GM18868 (cell line): ENCODE data around the gene STKLD1.
"Not testable (repeated sequence)": the region's sequence is repeated elsewhere in the genome, so short reads cannot be mapped to it uniquely, and the experiment has no call there.

Experiments used
- ATAC-seq: cut with Tn5 transposase; IDR thresholded peaks from one replicate; pipeline ENCODE4 v1.9.1; 2021; ENCODE audit warnings: mild to moderate bottlenecking, moderate library complexity; ENCODE audit not compliant: unreplicated experiment

STKLD1 gene

DNA sequence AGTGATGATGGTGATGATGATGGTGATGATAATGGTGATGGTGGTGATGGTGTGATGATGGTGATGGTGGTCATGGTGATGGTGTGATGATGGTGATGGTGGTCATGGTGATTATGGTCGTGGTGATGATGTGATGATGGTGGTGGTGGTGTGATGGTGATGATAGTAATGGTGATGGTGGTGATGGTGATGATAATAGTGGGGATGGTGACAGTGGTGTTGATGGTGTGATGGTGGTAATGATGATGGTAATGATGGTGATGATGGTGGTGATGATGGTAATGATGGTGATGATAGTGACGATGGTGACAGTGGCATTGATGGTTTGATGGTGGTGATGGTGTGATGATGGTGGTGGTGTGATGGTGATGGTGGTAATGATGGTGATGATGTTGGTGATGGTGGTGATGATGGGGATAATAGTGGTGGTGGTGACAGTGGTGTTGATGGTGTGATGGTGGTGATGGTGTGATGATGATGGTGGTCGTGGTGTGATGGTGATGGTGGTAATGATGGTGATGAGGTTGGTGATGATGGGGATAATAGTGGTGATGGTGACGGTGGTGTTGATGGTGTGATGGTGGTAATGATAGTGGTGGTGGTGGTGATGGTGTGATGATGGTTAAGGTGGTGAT is 6.5 kb downstream of the STKLD1 start:
- no peak for ATAC-seq

DNA sequence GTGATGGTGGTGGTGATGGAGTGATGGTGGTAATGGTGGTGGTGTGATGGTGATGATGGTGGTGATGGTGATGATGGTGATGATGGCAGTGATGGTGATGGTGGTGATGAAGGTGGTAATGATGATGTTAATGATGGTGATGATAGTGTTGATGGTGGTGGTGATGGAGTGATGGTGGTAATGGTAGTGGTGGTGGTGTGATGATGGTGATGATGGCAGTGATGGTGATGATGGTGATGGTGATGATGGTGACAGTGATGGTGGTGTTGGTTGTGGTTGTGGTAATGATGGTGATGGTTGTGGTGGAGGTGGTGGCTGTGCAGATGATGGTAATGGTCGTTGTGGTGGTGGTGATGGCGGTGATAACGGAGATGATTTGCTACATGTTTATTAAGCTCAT is 7.3 kb downstream of the STKLD1 start:
- ATAC-seq: no peak

DNA sequence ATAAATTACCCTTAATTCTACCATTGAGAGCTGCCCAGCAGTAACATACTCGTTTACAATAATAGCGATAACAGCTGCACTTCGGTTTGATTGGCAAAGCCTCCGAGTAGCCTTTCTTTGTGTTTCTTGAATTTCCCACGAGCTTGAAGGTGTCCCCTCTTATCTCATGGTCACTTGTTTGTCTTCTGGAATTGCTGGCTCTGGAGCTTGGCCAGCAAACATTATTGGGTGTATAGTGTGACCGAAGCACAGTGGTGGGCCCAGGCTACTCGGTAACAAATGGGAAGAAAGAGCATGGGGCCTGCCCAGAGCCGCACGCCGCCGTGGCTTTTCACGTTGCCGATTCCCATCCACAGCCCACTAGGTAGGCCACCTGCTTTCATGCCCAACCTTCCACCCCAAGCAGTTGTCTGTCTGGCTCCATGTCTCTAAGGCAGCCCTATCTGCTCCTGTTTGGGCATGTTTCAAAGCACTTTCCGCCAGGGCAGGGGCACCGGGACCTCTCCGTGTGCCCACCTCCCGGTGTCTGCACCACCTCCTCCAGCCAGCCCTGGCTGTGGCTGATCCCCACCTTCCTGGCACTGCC is 8.7 kb downstream of the STKLD1 start:
- no peak for ATAC-seq

DNA sequence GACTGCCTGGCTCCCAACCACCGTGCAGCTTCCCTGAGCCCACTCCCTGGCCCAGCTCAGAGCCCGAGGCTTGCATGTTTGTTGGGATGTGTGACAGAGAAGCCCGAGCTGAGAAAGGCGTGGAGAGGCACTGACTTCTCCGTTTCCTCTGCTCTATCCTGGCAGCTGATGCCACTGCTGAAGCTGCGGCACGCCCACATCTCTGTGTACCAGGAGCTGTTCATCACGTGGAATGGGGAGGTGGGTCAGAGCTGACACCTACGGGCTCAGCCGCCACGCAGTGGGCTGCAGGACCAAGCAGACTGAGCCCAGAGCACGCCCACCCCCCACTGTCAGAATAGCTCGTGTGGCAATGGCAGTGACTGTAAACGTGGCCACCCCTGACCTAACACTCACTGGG is 9.3 kb downstream of the STKLD1 start:
- no peak for ATAC-seq

DNA sequence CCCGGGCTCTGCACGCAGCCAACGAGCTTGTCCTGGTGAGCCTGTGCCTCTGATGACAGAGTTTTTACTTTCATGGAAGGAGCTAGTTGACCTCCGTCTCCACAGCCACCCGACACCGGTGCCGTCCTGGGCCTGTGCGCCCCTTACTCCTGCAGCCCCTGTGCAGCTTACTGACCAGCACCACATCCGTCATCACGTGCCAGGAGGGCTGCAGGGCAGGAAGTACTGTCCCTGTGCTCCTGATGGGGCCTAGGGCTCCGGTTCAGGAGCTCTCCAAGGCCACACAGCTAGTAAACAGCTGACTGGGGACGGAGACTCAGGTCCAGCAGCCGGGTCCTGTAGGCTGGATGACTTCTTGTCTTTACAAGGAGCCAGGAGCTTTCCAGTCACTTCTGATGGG is 10.2 kb downstream of the STKLD1 start:
- ATAC-seq: no peak

DNA sequence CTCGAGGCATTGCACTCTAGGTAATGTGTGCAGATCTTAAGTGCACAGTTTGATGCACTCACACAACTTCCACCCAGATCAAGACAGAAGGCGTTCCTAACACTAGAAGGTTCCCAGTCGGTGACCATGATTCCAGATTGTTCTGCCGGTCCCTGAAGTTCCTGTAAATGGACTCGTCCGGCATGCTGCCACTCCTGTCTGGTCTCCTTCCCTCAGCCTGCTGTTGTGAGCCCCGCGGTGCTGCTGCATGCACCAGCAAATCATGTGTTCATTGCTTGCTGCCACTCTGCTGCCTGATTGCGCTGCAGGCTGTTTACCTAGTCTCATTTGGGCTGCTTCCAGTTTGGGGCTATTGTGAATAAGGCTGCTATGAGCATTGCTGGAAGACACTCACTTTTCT is 11.5 kb downstream of the STKLD1 start:
- no peak for ATAC-seq

DNA sequence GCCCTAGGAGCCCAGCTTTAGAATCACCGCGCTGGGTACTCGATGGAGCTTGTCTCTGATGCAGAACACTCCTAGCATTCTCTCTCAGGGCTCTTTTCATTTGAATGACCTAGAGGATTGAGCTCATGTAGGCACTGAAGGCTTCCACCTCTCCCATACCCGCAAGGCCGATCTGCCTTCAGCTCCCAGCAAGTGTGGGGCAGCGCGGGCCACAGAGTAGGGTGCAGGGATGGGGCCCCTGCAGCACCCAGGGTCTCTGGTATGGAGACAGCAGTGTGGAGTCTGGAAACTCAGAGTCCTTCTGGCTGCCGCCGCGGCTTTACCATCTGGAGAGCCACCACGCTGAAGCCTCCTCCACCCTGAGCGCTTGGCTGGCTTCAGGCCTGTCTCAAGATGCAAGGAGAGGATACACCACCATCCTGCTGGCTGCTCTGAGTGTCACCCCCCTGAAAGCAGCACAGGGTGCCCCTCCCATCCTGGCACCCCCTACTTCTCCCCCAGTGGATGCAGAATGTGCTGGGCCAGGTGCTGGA is 12.9 kb downstream of the STKLD1 start:
- ATAC-seq: no peak

DNA sequence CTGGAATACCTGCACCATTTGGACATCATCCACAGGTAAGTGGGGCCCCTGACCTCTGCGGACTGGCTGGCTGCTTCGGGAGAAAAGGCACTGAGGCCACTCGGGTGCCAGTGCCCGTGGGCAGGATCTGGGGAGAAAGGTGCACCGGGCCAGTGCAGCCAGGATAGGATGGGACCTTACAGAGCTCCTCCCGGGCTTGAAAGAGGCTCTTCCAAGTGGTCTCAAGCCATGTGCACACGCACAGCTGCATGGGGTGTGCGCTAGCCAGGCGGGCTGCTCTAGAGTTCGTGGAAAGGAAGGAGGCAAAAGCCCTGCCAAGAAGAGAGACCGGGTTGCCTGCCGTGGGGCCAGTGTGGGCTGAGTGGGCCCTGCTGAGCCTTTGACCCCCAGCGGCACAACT is 13.4 kb downstream of the STKLD1 start:
- no peak for ATAC-seq

DNA sequence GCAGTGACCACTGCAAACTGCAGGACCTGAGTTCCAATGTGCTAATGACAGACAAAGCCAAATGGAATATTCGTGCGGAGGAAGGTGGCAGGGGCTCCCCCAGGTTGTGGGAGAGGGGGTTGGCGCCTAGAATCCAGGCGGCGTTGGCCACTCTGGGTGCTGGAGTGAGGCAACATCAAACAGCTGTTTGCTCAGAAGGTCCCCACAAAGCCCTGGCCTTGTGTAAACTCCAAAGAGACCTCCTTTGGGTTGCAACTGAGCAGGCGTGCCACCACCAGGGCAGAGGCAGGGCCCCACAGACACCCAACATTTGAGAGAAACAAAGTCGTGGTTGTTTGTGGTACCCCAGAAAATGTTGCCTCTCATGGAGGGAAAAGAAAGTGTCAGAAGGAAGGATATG is 14.5 kb downstream of the STKLD1 start:
- ATAC-seq: no peak

DNA sequence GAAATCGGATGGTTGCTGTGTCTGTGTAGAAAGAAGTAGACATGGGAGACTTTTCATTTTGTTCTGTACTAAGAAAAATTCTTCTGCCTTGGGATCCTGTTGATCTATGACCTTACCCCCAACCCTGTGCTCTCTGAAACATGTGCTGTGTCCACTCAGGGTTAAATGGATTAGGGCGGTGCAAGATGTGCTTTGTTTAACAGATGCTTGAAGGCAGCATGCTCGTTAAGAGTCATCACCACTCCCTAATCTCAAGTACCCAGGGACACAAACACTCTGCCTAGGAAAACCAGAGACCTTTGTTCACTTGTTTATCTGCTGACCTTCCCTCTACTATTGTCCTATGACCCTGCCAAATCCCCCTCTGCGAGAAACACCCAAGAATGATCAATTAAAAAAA is 15.3 kb downstream of the STKLD1 start:
- ATAC-seq: not testable (repeated sequence)

DNA sequence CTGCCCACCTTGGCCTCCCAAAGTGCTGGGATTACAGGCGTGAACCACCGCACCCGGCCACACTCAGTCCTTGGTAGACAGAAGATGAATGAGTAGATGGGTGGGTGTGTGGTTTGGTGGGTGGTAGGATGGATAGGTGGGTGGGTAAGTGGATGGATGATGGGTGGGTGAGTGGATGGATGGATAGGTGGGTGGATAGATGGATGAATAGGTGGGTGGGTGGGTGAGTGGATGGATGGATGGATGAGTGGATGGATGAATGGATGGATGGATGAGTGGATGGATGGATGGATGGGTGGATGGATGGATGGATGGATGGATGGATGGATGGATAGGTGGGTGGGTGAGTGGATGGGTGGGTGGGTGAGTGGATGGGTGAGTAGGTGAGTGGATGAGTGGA is 16.1 kb downstream of the STKLD1 start:
- ATAC-seq: not testable (repeated sequence)

DNA sequence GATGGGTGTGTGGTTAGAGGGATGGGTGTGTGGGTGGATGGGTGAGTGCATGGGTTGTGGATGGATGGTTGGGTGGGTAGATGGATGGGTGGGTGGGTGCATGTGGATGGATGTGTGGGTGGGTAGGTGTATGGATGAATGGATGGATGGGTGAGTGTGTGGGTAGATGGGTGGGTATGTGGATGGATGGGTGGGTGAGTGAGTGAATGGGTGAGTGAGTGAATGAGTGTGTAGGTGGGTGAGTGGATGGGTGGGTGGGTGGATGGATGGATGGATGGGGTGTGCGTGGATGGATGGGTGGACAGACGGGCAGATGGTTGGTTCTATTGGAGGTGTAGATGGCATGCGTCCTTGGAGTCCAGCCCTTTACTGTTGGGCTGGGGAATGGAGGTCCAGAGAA is 17.2 kb downstream of the STKLD1 start:
- ATAC-seq: no peak

DNA sequence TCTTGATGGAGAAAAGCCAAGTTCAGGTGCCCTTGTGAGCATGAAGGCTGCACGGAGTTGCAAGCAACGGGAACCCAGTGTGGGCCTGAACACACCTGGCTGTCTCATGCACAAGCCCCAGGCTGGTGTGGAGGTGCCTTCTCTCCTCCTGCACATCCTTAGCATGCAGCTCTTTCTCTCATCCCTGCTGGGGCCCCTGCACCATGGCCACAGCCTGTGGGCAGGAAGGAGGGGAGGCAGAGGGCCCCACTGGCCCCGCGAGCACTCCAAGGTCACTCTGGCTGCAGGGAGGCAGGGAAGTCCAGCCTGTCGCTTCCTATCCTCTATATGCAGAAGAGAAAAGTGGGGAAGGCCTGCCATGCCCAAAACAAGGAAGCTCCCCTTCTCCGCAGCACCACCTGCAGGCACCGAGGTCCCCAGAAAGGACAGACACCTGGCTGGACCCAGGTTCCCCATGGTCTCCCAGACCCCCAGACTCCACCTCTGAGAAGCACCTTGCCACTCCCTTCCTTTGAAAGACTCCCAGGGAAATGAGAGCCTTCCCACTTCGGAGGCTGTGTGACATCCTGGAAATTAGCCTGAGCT is 18.6 kb downstream of the STKLD1 start:
- no peak for ATAC-seq

DNA sequence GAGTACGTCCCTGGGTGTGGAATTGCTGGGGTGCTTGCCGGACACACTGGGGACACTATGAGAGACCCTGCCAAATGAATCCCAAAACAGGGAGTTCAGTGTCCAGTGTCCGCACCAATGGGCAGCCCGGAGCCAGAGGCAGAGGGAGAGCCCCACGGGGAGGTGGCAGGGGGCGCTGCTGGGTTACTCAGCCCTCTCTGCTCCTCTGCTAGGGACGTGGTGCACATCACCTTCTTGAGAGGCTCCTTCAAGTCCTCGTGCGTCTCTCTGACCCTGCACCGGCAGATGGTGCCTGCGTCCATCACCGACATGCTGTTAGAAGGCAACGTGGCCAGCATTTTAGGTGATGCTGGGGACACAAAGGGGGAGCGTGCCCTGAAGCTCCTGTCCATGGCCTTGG is 20.8 kb downstream of the STKLD1 start:
- ATAC-seq: no peak

DNA sequence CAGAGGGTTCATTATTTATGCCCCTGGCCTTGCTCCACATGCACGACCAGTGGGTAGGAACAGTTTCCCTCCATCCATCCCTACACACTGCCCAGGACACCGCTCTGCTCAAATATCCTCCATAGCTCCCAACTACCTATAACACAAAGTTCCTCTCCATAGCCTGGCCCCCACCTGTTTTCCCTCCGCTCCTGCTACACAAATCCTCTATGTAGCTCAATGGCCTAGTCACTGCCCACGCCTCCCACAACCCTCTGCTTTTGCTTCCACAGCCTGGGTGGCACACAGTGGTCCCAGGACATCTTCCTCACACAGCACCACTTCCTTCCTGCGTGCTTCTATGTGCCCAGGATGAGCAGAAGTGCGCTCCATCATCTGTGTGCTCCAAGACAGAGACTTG is 21.2 kb downstream of the STKLD1 start:
- no peak for ATAC-seq

DNA sequence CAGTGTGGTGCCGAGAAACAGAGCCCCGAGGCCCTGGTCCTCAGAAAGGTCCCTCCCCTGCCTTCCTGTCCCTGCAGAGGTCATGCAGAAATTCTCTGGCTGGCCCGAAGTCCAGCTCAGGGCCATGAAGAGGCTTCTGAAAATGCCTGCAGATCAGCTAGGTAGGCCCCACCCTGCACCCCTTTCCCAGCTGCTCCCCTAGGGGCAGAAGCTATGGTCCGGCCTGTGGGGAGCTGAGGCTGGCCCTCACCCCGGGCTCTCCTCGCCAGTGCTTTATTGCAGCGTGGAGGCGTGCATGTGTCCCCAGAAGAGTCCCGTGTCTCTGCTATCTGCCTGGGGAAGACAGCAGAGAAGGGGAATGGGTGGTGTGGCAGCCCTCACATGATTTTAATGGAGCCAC is 21.7 kb downstream of the STKLD1 start:
- no peak for ATAC-seq

DNA sequence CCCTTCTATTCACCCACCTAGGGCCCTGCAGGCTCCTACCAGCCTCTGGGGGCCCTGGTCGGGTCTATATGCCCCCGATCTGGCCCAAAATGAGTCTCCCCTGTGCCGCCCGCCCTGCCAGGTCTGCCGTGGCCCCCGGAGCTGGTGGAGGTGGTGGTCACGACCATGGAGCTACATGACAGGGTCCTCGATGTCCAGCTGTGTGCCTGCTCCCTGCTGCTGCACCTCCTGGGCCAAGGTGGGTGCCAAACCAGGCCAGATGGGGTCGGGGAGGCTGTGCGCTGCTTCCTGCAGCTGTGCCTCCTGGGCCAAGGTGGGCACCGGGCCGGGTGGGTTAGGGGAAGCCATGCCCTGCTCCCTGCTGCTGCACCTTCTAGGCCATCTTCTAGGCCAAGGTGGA is 24.1 kb downstream of the STKLD1 start:
- no peak for ATAC-seq

DNA sequence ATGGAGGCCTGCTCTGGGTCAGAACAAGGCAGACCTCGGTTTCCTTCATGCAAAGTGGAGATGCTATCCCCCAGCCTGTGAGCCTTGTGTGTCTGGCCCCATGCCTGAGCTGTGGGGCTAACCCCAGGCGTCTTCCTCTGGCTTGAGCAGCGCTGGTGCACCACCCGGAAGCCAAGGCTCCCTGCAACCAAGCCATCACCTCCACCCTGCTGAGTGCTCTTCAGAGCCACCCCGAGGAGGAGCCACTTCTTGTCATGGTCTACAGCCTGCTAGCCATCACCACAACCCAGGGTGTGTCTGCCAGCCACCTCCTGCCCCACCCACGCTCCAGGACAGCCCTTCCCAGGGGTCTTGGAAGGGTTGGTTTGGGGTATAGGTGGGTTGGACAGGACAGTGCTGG is 25.4 kb downstream of the STKLD1 start:
- no peak for ATAC-seq

DNA sequence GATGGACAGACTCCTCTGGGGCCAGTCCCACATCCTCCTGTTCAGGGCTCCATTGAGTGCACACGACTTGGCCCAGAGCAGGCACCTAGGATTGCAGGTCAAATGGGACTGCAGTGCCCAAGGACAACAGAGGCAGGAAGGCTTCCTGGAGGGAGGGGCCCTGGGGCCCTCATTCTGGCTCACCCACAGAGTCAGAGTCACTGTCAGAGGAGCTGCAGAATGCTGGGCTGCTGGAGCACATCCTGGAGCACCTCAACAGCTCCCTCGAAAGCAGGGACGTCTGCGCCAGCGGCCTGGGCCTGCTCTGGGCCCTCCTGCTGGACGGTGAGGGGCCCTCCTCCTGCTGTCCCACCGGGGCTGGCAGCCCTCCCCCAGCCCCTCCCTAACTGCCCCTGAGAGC is 26.5 kb downstream of the STKLD1 start:
- ATAC-seq: no peak

DNA sequence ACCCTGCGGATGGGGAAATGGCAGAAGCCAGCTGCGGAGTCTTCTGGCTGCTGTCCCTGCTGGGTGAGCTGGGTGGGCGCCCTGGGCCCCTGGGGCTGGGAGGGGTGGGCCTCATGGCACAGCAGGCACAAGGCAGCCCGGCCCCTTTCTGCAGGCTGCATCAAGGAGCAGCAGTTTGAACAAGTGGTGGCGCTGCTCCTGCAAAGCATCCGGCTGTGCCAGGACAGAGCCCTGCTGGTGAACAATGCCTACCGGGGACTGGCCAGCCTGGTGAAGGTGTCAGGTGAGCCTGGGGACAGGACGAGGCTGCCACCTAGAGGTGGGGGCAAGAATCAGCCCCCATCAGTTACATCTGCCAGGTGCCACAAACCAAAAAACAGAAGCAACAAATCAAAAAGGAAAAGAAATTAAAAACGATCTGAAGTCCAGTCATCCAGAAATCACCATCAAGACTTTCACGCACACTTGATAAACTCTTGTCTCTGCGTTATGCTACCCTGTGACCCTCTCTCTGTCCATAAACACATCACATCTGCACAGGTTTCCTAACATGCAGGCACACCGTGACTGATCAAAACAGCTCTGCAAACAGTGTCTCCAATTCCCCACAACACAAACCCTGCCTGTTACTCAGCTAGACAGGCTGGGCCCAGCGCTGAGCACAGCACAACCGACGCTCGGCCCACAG is 27.7 kb downstream of the STKLD1 start:
- ATAC-seq: no peak

DNA sequence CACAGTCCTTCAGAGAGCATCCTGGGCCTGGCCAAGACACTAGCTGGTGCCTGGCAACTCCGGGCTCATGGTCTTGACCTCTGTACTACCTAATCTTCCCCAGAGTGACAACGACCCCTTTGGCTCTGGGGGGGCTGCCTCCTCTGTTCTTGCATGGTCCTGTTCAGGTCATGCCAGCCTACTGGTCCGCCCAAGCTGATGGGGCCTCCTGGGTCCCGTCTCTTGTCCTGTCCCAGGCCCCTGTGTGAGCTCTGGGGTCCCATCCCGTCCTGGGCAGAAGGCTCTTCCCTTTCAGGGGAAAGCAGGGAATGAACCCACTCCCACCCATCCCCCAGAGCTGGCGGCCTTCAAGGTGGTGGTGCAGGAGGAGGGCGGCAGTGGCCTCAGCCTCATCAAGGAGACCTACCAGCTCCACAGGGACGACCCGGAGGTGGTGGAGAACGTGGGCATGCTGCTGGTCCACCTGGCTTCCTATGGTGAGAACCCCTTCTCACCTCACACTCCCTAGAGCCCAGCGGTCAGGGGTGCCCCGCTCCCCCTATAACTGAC is 28.4 kb downstream of the STKLD1 start:
- ATAC-seq: no peak
